Activated CD4-positive, alpha-beta T cell treated with anti-CD3 and anti-CD28 coated beads, Interleukin-2, amount 50 U/mL, for 24 hours (primary cell): Measurements from ENCODE around the gene C1QTNF8.

ENCODE experiments used
- DNase-seq, 2 donors: peaks; one replicate each; pipeline ENCODE4 v3.0.0-alpha.2; 2020; ENCODE audit warnings: low read depth in 1 of 2, low spot score in 1 of 2

Gene C1QTNF8, protein sequence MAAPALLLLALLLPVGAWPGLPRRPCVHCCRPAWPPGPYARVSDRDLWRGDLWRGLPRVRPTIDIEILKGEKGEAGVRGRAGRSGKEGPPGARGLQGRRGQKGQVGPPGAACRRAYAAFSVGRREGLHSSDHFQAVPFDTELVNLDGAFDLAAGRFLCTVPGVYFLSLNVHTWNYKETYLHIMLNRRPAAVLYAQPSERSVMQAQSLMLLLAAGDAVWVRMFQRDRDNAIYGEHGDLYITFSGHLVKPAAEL

GRCh38 chr16:1096169-1097082 lies at the start of gene C1QTNF8:
Gene C1QTNF8 (minus strand): TSS chr16:1096244. CDS start chr16:1094922, 1,322 bp downstream.
- no peak for DNase-seq

DNA sequence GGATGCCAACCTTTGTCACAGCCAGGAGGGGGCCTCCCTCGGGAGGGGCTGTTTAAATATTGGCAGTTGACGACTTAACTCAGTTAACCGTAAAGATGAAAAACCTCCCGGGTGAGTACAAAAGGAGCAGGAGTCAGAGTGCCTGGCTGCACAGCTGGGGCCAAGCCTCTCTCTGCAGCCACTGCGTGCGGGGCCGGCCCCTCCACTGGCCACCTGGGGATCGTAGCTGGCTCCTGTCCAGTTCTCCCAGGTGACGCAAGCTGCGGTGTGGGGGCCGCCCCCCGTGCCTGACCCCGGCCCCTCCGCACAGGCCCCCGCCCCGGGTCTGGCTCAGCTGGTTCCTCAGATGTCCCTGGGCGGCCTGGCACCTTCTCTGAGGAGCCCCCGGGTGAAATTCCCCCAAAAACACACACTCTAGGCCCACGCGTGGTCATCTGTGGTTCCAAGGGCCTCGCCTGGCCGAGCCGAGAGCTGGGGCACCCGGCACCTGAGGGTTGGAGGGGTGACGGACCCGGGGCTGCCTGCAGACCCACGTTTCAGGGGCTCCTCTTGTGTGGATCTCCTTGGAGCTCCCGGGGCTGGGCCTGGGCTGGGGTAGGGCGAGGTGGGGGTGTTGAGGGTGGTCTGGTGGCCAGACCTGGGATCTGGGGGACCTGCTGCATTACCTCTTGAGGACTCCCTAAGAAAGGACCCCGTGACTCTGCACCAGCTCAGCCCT lies 49.5 kb upstream of the C1QTNF8 start:
- DNase-seq, result no peak

DNA sequence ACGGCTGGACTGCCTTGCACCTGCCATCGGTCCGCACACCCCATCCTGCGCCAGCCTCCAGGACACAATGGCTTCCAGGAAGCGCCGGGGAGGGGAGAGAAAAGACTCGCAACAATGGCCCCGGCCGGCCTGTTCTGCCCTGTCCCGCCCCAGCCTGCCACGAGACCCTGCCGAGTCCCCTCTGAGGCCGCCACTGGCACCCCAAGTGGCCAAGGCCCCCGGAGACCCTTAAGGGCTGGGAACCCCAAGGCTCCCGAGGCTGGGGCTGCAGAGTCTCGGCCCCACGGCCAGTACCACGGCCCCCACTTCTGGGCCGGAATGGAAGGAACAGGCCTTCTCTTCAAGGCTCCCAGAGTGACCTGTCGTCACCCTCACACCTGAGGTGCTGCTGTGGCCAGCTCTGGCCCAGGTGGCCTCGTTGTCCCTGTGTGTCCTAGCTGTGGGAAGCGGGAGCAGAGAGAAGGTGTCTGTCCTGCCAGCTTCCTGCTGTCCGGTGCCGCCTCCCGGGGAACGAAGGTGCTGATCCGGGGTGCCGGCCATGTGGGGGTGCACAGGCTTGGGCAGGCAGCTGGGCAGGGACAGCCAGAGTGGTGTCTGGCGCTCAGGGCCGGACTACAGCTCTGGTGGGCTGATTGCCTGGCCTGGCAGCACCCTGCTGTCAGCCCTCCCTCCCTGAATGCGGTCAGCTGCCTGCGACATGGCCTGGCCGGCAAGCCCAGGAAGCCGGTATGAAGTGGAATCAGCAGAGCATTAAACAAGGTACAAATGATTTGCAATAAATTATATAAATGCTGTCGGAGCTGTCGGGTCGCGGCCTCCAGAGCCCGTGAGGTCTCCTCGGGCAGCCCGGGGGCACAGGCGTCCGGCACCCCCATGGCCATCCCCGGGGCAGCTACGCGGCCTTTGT lies 48.7 kb upstream of the C1QTNF8 start:
- DNase-seq, result no peak

- no peak for DNase-seq
Measured at GRCh38 chr16:1143761-1144450, 47.9 kb upstream of the C1QTNF8 start.

GRCh38 chr16:1142911-1143310 lies 46.9 kb upstream of the C1QTNF8 start:
- DNase-seq, result no peak

DNA sequence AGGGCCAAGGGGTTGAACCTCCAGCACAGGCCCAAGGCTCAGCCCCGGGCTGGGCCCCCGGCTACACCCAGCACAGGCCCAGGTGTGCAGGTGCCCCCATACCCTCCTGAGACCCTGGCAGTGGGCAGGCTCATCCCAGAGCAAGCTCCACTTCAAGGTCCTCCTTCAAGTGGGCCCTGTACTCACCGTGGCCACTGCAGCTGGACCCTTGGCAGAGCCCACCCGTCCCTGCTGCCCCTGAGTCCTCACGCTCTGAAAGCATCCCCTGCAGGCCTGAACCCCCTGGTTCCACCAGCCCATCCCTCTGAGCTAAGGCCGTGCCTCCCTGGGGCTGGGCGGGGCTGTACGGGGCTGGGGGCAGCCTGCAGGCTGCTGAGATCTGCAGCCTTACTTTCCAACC lies 45.7 kb upstream of the C1QTNF8 start:
- no peak for DNase-seq

GRCh38 chr16:1141191-1141590 lies 45.1 kb upstream of the C1QTNF8 start:
- DNase-seq, result no peak

DNA sequence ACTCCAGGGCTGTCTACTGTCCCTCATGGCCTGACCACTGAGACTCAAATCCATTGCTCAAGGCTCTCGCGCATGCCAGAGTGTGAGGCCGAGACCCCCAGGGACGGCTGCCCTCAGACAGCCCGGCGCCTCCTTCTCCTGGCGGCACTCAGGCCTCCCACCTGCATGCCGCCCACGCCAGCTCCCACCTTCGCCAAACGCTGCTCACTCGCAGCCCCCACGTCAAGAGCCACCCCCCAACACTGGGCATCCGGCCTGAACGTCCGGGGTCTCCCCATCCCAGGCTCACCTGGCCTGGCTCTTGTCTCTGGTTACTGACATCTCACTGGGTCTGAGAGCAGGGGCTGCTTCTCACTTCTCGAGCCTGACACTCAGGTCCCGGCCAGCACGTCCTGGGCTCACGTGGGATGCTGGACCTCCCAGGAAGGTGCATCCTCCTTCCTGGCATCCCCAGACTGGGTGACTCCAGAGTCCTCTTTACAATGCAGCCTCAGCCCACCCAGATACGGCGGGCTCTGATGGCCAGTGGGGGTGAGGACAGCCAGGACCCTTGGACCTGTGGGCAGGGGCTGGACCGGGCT lies 44.6 kb upstream of the C1QTNF8 start:
- no peak for DNase-seq

GRCh38 chr16:1137604-1138003 lies 41.6 kb upstream of the C1QTNF8 start:
- no peak for DNase-seq

DNA sequence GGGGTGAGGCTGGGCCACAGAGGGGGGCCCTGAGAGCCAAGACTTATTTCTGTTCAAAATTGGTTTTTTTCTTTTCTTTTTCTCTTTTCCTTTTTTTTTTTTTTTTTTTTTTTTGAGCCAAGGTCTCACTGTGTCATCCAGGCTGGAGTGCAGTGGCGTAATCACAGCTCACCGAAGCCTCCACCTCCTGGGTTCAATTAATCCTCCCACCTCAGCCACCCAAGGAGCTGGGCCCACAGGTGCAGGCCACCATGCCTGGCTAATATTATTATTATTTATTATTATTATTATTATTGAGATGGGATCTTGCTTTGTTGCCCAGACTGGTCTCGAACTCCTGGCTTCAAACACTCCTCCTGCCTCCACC lies 39.4 kb upstream of the C1QTNF8 start:
- DNase-seq, result no peak

GRCh38 chr16:1134776-1135458 lies 38.9 kb upstream of the C1QTNF8 start:
- DNase-seq, result no peak

DNA sequence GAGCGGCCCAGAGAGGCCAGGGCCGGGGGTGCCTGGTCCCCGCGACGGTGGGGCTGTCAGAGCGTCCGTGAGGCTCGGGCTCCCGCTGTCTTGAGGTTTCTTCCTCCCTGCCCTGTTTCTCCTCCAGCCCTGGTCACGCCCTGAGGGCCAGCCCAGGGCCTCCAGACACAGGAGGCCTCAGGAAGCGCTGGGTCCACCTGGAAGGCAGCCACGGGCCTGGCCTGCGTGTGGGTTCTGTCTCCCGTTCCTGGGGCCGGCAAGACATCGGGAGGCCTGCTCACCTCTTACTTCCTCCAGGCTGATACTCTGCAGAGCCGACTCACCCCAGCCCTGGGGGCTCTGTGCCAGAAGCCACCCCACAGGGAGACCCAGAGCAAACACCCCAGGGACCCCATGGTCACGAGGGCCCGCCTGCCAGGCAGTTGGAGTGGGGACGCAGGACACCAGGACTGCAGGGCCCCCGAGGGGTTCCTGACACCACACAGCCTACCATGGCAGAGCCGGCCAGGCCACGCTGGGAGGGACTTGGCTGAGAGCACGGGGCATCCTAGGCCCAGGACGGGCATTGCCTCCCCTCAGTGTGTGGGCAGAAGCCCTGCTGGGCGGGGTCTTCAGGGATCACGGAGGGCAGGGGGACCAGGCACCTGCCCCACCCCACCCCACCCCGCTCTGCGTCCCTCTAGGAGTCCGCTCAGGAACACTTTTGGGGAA lies 37.9 kb upstream of the C1QTNF8 start:
- DNase-seq, result no peak

DNA sequence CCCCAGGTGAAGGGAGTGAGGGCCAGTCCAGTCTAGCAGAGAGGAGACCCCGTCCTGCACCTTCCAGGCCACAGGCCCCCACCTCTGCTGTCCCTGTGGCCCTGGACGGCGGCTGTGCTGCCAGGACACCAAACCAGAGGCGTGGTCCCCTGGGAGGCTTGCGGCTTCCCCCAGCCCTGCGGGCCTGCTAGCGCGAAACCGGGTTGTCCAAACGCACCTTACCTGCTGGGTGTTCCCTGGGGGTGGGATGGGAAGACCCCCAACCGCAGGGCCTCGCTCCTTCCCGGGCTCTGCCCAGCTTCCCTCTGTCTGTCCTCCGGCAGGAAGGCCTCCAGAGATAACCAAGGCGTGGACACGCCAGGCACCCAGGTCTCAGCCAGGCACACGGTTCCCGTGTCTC lies 37.2 kb upstream of the C1QTNF8 start:
- DNase-seq, result no peak

DNA sequence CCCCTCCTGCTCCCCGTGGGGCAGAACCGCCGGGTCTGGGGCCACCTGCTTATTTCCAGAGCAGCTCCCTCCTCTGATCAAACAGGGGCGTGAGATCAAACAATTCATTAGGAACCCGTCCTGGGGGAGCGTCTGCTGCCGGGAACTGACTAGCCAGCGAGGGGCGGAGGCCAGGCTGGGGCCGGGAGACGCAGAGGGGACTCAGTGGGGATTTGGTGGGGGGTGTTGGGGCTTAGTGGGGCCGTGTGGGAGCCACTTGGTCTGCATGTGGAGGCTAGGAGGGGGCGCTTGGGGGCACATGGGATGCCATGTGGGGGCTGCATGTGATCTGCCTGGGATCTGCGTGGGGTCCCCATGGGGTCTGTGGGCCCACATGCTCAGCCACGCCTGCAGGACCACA lies 36.4 kb upstream of the C1QTNF8 start:
- DNase-seq, result no peak

DNA sequence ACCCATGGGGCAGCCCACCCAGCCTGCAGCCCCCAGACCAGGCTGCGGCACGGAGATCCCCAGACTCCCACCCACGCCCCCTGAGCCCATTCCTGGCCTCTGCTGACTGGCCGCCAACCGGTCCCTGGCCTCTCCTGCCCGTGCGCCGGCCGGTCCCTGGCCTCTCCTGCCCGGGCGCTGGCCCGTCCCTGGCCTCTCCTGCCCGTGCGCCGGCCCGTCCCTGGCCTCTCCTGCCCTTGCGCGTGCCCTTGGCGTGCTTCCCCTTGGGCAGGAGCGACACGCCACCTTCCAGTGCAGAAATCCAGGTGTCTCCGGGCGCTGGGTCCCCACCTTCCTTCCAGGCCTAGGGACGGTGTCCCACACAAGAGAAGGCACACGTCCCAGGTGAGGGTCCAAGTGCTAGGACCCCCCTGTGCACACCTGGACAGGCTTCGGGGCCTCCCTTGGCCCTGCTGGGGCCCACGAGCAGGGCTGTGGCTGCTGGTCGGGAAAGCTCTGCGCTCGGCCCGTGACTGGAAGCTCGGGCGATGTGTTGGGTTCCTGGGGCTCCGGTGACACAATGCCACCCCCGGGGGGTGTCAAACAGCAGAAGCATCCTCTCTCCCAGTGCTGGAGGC lies 35.4 kb upstream of the C1QTNF8 start:
- no peak for DNase-seq

- DNase-seq, result no peak
Measured at GRCh38 chr16:1130382-1130781, 34.3 kb upstream of the C1QTNF8 start.

DNA sequence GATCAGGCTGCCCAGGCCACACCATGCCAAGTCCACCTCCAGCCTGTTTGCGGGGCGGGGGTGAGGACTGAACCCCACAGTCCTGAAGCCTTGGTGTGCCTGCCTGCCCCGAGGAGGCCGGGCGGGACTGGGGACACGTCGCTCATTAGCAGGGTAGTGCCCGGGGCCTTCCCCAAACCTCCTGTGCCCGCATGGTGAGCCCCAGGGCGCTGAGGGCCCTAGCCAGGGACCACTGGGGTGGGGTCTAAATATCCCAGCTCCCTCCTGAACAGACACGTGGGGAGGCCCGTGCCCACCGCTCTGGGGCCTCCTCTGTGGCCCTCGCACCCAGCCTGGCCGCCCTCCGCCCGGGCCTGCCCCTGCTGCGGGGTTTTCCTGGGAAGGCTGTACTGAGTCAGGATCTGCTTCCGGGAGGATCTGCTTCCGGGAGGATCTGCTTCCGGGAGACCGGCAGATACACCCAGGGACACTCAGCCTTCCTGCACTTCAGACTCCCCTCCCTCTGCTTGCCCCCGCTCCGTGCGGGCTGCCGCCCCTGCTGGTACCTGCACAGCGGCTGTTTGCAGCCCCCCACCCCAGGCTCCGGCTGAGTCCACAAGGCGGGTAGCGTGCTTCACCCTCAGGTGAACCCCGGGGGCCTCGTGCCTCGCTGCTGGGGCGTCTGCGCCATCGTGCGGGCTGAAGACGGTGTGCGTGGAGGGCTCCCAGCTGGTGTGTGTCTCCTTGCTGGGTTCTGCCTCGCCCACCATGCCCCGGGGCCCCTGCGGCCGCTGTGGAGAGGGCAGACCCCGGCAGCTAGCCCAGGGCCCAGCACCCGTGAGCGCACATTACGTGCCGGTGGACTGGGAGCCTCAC lies 33.3 kb upstream of the C1QTNF8 start:
- DNase-seq, result no peak
